HepG2 (cell line): Measurements from ENCODE around the gene ARCN1. TPM values are rescaled to one million over a fixed set of nuclear protein-coding genes. Genes with fewer than 3 reads are reported as not detected.

Source experiments
- ATAC-seq: fragments of 200-7000 bp; cut with Tn5 transposase; 3 replicates; pipeline ENCODE4 v1.9.1; 2020; ENCODE audit warnings: mild to moderate bottlenecking, moderate library complexity
- BruUV-seq: library from RNA; stranded (reverse); fragments of 400-500 nt; replicated peaks from 2 replicates; lab custom pipeline; 2021; lab: Mats Ljungman, UMichigan
- CTCF ChIA-PET: fragments of 300-600 bp; formaldehyde crosslinking; extraction: SDS; loops from one replicate; lab custom pipeline; 2021; ENCODE audit warnings: low total read pairs, inconsistent platforms, low intra/inter-chr PET ratio; lab: Yijun Ruan, JAX
- POLR2A ChIA-PET: fragments of 350-600 bp; sonication (Branson Sonifier 250); formaldehyde crosslinking; loops from one replicate; lab custom pipeline; 2020; ENCODE audit warnings: antibody characterized with exemption, inconsistent platforms; lab: Yijun Ruan, JAX
- DNase-seq: peaks from one replicate; pipeline ENCODE4 v3.0.0-alpha.2; 2015; ENCODE audit warnings: low spot score
- FAIRE-seq: peaks from 3 replicates; lab custom pipeline; 2011; peaks lifted over from hg19 to GRCh38; lab: Jason Lieb, UNC
- H2AFZ ChIP-seq: one replicate; pipeline ENCODE4 v1.6.1; 2011; ENCODE audit warnings: low read length, inconsistent platforms
- H3K27ac ChIP-seq: fragments of 300-600 bp; 3 replicates; pipeline ENCODE4 v1.8.0; 2011; ENCODE audit warnings: mixed run types, mild to moderate bottlenecking, mixed read lengths, low read length, inconsistent platforms; ENCODE audit not compliant: insufficient read depth; ENCODE audit errors: extremely low read length
- H3K27me3 ChIP-seq, 2 experiments: fragments of 200-600 bp in 1 of 2; 2 replicates in 1 of 2; 3 replicates in 1 of 2; pipeline versions ENCODE4 v1.6.0 to v1.8.0; 2011; ENCODE audit warnings: low read length in 2 of 2, mild to moderate bottlenecking in 2 of 2, moderate library complexity in 2 of 2, inconsistent platforms in 1 of 2; ENCODE audit not compliant: insufficient read depth in 2 of 2, control insufficient read depth in 1 of 2
- H3K36me3 ChIP-seq, 2 experiments: fragments of 200-600 bp in 1 of 2; replicated peaks in 1 of 2; 2 replicates in 1 of 2; 3 replicates in 1 of 2; pipeline versions ENCODE4 v1.5.1 to v1.8.0; 2011; ENCODE audit warnings: low read length in 2 of 2, inconsistent platforms in 1 of 2; ENCODE audit not compliant: insufficient read depth in 2 of 2, control insufficient read depth in 1 of 2
- H3K4me1 ChIP-seq: 2 replicates; pipeline ENCODE4 v1.5.1; 2012; ENCODE audit warnings: low read length, inconsistent platforms; ENCODE audit not compliant: insufficient read depth
- H3K4me2 ChIP-seq: 2 replicates; pipeline ENCODE4 v1.6.0; 2011; ENCODE audit warnings: low read depth, low read length, inconsistent platforms
- H3K4me3 ChIP-seq, 3 experiments: fragments of 200-600 bp in 1 of 3; sonication (generic), shearing (Covaris generic) in 1 of 3; replicated peaks in 1 of 3; 2 replicates each; pipeline ENCODE4 v1.5.1; 2011 to 2016; ENCODE audit warnings: low read length in 3 of 3, inconsistent platforms in 2 of 3, low read depth in 2 of 3, mild to moderate bottlenecking in 2 of 3, control low read depth in 1 of 3, mixed read lengths in 1 of 3; ENCODE audit not compliant: insufficient read depth in 1 of 3
- H3K79me2 ChIP-seq: one replicate; pipeline ENCODE4 v1.6.1; 2011; ENCODE audit warnings: low read length, inconsistent platforms; ENCODE audit not compliant: insufficient read depth
- H3K9ac ChIP-seq: 2 replicates; pipeline ENCODE4 v1.6.0; 2011; ENCODE audit warnings: mild to moderate bottlenecking, low read depth, low read length, inconsistent platforms; ENCODE audit not compliant: insufficient read depth
- H3K9me3 ChIP-seq: 2 replicates; pipeline ENCODE4 v1.5.1; 2012; ENCODE audit warnings: mild to moderate bottlenecking, low read length
- H4K20me1 ChIP-seq: 2 replicates; pipeline ENCODE4 v1.6.0; 2011; ENCODE audit warnings: inconsistent platforms, mild to moderate bottlenecking, low read length, moderate library complexity; ENCODE audit not compliant: insufficient read depth
- BATF2 ChIP-seq: sonication (generic); formaldehyde crosslinking; IDR thresholded peaks from 2 replicates; pipeline ENCODE4 v1.8.0; 2022; ENCODE audit warnings: mild to moderate bottlenecking, missing genetic modification reagents, moderate library complexity
- CBFB ChIP-seq: sonication (generic); formaldehyde crosslinking; IDR thresholded peaks from 2 replicates; pipeline ENCODE4 v1.4.0; 2020; ENCODE audit warnings: missing genetic modification reagents
- GABPA ChIP-seq, 2 experiments: IDR thresholded peaks; 2 replicates each; pipeline ENCODE4 v1.6.1; 2011 to 2016; ENCODE audit warnings: low read depth in 2 of 2, low read length in 1 of 2, missing biosample characterization in 1 of 2, missing genetic modification characterization in 1 of 2
- PITX1 ChIP-seq: sonication (generic); formaldehyde crosslinking; IDR thresholded peaks from 2 replicates; pipeline ENCODE4 v1.5.1; 2020; ENCODE audit warnings: mild to moderate bottlenecking, missing genetic modification reagents
- ZNF160 ChIP-seq: sonication (generic); formaldehyde crosslinking; IDR thresholded peaks from 2 replicates; pipeline ENCODE4 v1.8.0; 2022; ENCODE audit warnings: mild to moderate bottlenecking, inconsistent platforms, missing genetic modification reagents
- ZNF512 ChIP-seq: sonication (generic); formaldehyde crosslinking; IDR thresholded peaks from 2 replicates; pipeline ENCODE4 v1.4.0; 2020; ENCODE audit warnings: mild to moderate bottlenecking, missing genetic modification reagents
- WGBS: methylation state at CpG from one replicate; pipeline ENCODE4 v1.1.6; 2017; ENCODE audit warnings: low lambda C conversion rate; 5-methylcytosine and 5-hydroxymethylcytosine counted together
- in situ Hi-C: cut with HindIII; loops from 2 replicates; pipeline ENCODE4 v1.10.0; 2017; ENCODE audit warnings: low pct_unique_long_range_greater_than_20kb; ENCODE audit not compliant: extremely low pct_ligation_motif_present
- intact Hi-C: fragments of 100-400 bp; cut with micrococcal nuclease; formaldehyde crosslinking; loops from one replicate; pipeline ENCODE4 v1.10.0; 2022; ENCODE audit not compliant: unreplicated experiment
- polyA plus RNA-seq, 8 experiments: library from polyadenylated mRNA; depleted of rRNA in 3 of 8; stranded (reverse) in 7 of 8; unstranded in 1 of 8; fragments of >200 nt; fragmentation: Illumina TruSeq in 4 of 8; extraction: Trizol in 4 of 8; gene quantifications; 2 replicates each; pipeline versions ENCODE4 v1.2.1 to v1.2.3, GENCODE V29; 2011 to 2016; ENCODE audit warnings: low read depth in 4 of 8, missing spikeins in 1 of 8, mixed read lengths in 1 of 8; ENCODE audit not compliant: insufficient read depth in 1 of 8
- total RNA-seq, 5 experiments: library from RNA; depleted of rRNA; stranded (reverse); fragments of >200 nt; fragmentation: Illumina TruSeq; extraction: Trizol; gene quantifications; 2 replicates each; pipeline ENCODE4 v1.2.3, GENCODE V29; 2016; ENCODE audit warnings: low read depth in 1 of 5
- TF ChIP-seq, protein P1 (sequence below): sonication (generic); formaldehyde crosslinking; IDR thresholded peaks from 2 replicates; pipeline ENCODE4 v1.4.0; 2020; ENCODE audit warnings: missing genetic modification reagents, mild to moderate bottlenecking, borderline replicate concordance

The ARCN1 gene
- total and polyA plus RNA-seq, 2 of the 13 experiments (the other 11 are each of a cell fraction or from before 2014, with no cell fraction given) = 148 to 200 TPM

- ATAC-seq (no peak), FAIRE-seq (no peak), DNase-seq (no peak)
- Histone ChIP-seq H3K4me1 (peaks cover 73% of the 10 kb centered on the region), H3K27ac (no peak overlapping the region), H3K79me2 (peaks cover 9% of the 10 kb centered on the region), H3K4me3 (no peak overlapping the region), H2AFZ (no peak overlapping the region), H3K36me3 (peaks cover 0 to 1% of the 10 kb centered on the region in 2 experiments; a peak in 1 of 5 replicates), H4K20me1 (no peaks in the 10 kb centered on the region), H3K9me3 (no peaks in the 10 kb centered on the region), H3K27me3 (no peaks in the 10 kb centered on the region; a peak in 1 of 5 replicates), H3K4me2 (no peak overlapping the region), H3K9ac (no peak overlapping the region)
- BruUV-seq = no TSS peak
- 90% methylated on average over 9 of the region's 11 CpGs for WGBS
- ChIA-PET POLR2A (interaction anchor here (0.7 to 1.1 kb wide), 4 partner anchors 9 to 46 kb away, joined by 3 to 6 read pairs (median 4); partner anchors contain the start of genes ARCN1 and PHLDB1), CTCF (no interaction called here)
- intact Hi-C loops (no loop called here), in situ Hi-C loops (no loop called here)
- TF ChIP-seq PITX1 (CRISPR knock-in tag) (no peak), CBFB (CRISPR knock-in tag) (no peak), ZNF512 (no peak), GABPA (IDR thresholded peaks at IDR 0.05; ENCODE audit: low read depth, low read length) (no peak), GABPA (CRISPR knock-in tag; IDR thresholded peaks at IDR 0.05; ENCODE audit: low read depth) (0 out of 2 replicates have a peak, but pooled peaks have one; percentile 16), BATF2 (CRISPR knock-in tag) (no peak), ZNF160 (CRISPR knock-in tag) (no peak)
- TF ChIP-seq, protein P1, sequence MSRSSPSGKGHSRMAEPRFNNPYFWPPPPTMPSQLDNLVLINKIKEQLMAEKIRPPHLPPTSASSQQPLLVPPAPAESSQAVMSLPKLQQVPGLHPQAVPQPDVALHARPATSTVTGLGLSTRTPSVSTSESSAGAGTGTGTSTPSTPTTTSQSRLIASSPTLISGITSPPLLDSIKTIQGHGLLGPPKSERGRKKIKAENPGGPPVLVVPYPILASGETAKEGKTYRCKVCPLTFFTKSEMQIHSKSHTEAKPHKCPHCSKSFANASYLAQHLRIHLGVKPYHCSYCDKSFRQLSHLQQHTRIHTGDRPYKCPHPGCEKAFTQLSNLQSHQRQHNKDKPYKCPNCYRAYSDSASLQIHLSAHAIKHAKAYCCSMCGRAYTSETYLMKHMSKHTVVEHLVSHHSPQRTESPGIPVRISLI = no peak
Measured at GRCh38 chr11:118618115-118618990, 46.1 kb downstream of the ARCN1 start.
